Gastrocnemius medialis (tissue), 4 donors: ENCODE measurements around the gene FKBP8.
A peak's percentile ranks its signal among the peaks of the same experiment; 100 is the strongest.

Experiments used
- POLR2A ChIP-seq, 2 donors: fragments of 450-650 bp; IDR thresholded peaks; one replicate each; pipeline ENCODE4 v1.6.1; 2017; ENCODE audit warnings: antibody characterized with exemption in 2 of 2, mild to moderate bottlenecking in 2 of 2, moderate library complexity in 2 of 2
- TF ChIP-seq, protein P1 (sequence below), 5 experiments: fragments of 450-650 bp in 3 of 5; fragments of 200-600 bp in 2 of 5; sonication (generic) in 2 of 5; IDR thresholded peaks in 4 of 5; conservative IDR thresholded peaks in 1 of 5; 1 replicate in 4 of 5; 2 replicates in 1 of 5; pipeline ENCODE4 v1.5.1; 2016 to 2019; ENCODE audit warnings: antibody characterized with exemption in 5 of 5, mild to moderate bottlenecking in 3 of 5, moderate library complexity in 3 of 5

DNA sequence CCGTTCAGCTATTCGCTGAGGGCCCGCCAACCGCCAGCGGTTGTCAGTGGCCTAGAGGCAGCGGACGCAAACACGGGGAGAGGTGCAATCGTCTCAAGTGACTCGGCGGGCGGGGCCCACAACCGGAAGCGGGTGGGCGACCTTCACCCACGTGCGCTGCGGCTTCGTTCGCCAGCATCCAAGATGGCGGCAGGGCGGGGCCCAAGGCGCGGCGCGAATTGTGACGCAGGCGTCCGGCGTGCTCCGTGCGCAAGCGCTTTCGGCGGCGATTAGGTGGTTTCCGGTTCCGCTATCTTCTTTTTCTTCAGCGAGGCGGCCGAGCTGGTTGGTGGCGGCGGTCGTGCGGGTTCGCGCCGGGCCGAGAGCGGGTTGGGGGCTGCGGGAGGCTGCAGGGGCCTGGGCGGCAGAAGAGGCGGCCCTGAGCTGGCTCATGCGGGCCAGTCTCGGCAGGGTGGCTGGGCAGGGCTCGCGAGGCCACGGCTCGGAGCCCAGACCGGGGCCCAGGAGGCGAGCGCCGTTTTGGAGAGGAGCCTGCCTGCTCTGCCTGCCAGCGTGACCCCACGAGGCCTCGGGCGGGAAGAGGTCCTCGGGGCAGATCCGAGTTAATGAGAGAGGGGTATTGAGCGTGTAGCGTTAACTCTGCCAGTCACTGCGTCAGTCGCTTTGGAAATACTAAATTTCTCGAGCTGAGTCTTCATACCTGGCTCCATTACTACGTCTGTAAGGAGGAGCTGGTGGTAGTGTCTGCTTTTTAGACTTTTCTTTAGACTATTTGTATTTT is 28.4 kb upstream of the FKBP8 start, which contains the start of gene UBA52:
- TF ChIP-seq, protein P1, sequence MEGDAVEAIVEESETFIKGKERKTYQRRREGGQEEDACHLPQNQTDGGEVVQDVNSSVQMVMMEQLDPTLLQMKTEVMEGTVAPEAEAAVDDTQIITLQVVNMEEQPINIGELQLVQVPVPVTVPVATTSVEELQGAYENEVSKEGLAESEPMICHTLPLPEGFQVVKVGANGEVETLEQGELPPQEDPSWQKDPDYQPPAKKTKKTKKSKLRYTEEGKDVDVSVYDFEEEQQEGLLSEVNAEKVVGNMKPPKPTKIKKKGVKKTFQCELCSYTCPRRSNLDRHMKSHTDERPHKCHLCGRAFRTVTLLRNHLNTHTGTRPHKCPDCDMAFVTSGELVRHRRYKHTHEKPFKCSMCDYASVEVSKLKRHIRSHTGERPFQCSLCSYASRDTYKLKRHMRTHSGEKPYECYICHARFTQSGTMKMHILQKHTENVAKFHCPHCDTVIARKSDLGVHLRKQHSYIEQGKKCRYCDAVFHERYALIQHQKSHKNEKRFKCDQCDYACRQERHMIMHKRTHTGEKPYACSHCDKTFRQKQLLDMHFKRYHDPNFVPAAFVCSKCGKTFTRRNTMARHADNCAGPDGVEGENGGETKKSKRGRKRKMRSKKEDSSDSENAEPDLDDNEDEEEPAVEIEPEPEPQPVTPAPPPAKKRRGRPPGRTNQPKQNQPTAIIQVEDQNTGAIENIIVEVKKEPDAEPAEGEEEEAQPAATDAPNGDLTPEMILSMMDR (IDR thresholded peaks at IDR 0.05 in 4 of 5, conservative IDR thresholded peaks at IDR 0.05 in 1 of 5) = peak in 1 of 5 experiments; percentile 6
- peak; percentile 95 to 98 for TF ChIP-seq POLR2A (IDR thresholded peaks at IDR 0.05)
